Stimulated activated CD8-positive, alpha-beta memory T cell treated with anti-CD3 and anti-CD28 coated beads, Interleukin-15, amount 100 ng/mL, for 24 hours (primary cell): ENCODE data around the gene TEX13B.
"Not testable (repeated sequence)": the region's sequence is repeated elsewhere in the genome, so short reads cannot be mapped to it uniquely, and the experiment has no call there.

ENCODE experiments used
- DNase-seq: peaks from one replicate; pipeline ENCODE4 v3.0.0-alpha.2; 2020; ENCODE audit warnings: low read depth

Gene TEX13B

GRCh38 chrX:107982356-107982755 lies at the start of gene TEX13B:
TSS of gene TEX13B (minus strand) at chrX:107982370. CDS start at chrX:107982127, 243 bp downstream.
- no peak for DNase-seq

GRCh38 chrX:108029928-108030711 lies 48.0 kb upstream of the TEX13B start:
- no peak for DNase-seq

GRCh38 chrX:108028854-108029253 lies 46.7 kb upstream of the TEX13B start:
- no peak for DNase-seq

GRCh38 chrX:108025954-108026600 lies 43.9 kb upstream of the TEX13B start:
- DNase-seq, result no peak

GRCh38 chrX:108025376-108025775 lies 43.2 kb upstream of the TEX13B start:
- no peak for DNase-seq

- DNase-seq, result no peak
Observed at GRCh38 chrX:108022491-108023089, 40.4 kb upstream of the TEX13B start.

GRCh38 chrX:108020631-108021030 lies 38.5 kb upstream of the TEX13B start:
- no peak for DNase-seq

- DNase-seq, result no peak
Observed at GRCh38 chrX:108019382-108019875, 37.3 kb upstream of the TEX13B start.

GRCh38 chrX:108018656-108019381 lies 36.6 kb upstream of the TEX13B start:
- DNase-seq, result no peak

GRCh38 chrX:108001218-108001814 lies 19.1 kb upstream of the TEX13B start:
- DNase-seq, result no peak

GRCh38 chrX:108000751-108001150 lies 18.6 kb upstream of the TEX13B start:
- DNase-seq, result no peak

GRCh38 chrX:107996124-107996523 lies 14.0 kb upstream of the TEX13B start:
- no peak for DNase-seq

GRCh38 chrX:107985033-107985432 lies 2.9 kb upstream of the TEX13B start:
- no peak for DNase-seq

GRCh38 chrX:107979534-107979933 lies 2.6 kb downstream of the TEX13B start:
- no peak for DNase-seq

GRCh38 chrX:107978707-107979307 lies 3.4 kb downstream of the TEX13B start:
- DNase-seq, result no peak

- no peak for DNase-seq
Observed at GRCh38 chrX:107978071-107978470, 4.1 kb downstream of the TEX13B start.

- no peak for DNase-seq
Observed at GRCh38 chrX:107971636-107972035, 10.5 kb downstream of the TEX13B start.

- no peak for DNase-seq
Observed at GRCh38 chrX:107970073-107970472, 12.1 kb downstream of the TEX13B start.

GRCh38 chrX:107968623-107969022 lies 13.5 kb downstream of the TEX13B start:
- no peak for DNase-seq

- not testable (repeated sequence) for DNase-seq
Observed at GRCh38 chrX:107955337-107955736, 26.8 kb downstream of the TEX13B start.

GRCh38 chrX:107940095-107940494 lies 42.1 kb downstream of the TEX13B start:
- no peak for DNase-seq

- DNase-seq, result no peak
Observed at GRCh38 chrX:107936434-107936730, 45.8 kb downstream of the TEX13B start.
